Activated CD4-positive, alpha-beta T cell treated with anti-CD3 and anti-CD28 coated beads for 36 hours (primary cell): Measurements from ENCODE around the gene ENTPD1. TPM values are rescaled to one million over a fixed set of nuclear protein-coding genes. Genes with fewer than 3 reads are reported as not detected.

Source experiments
- ATAC-seq: fragments of 200-7000 bp; cut with Tn5 transposase; one replicate; pipeline ENCODE4 v1.10.0; 2021; ENCODE audit warnings: mild to moderate bottlenecking, moderate library complexity
- CTCF ChIA-PET: fragments of 350-600 bp; sonication (Branson Sonifier 250); formaldehyde crosslinking; loops from one replicate; lab custom pipeline; 2021; ENCODE audit warnings: antibody characterized with exemption; lab: Charles Lee
- POLR2A ChIA-PET: fragments of 350-600 bp; sonication (Branson Sonifier 250); formaldehyde crosslinking; loops from one replicate; lab custom pipeline; 2021; ENCODE audit warnings: antibody characterized with exemption, inconsistent platforms; lab: Charles Lee
- DNase-seq: peaks from one replicate; pipeline ENCODE4 v3.0.0-alpha.2; 2020
- H3K27ac Mint-ChIP-seq: one replicate; pipeline ENCODE4 v1.8.0; 2021; ENCODE audit warnings: mixed read lengths
- H3K27me3 Mint-ChIP-seq: one replicate; pipeline ENCODE4 v1.8.0; 2021; ENCODE audit warnings: mixed read lengths
- H3K36me3 Mint-ChIP-seq: one replicate; pipeline ENCODE4 v1.8.0; 2021; ENCODE audit warnings: low read depth, mixed read lengths
- H3K4me1 Mint-ChIP-seq: one replicate; pipeline ENCODE4 v1.8.0; 2021; ENCODE audit warnings: mixed read lengths
- H3K4me3 Mint-ChIP-seq: one replicate; pipeline ENCODE4 v1.8.0; 2021; ENCODE audit warnings: mild to moderate bottlenecking, moderate library complexity, mixed read lengths
- H3K9me3 Mint-ChIP-seq: one replicate; pipeline ENCODE4 v1.8.0; 2021; ENCODE audit warnings: low read depth, mixed read lengths
- intact Hi-C, 2 experiments: fragments of 100-400 bp; cut with DNase I in 1 of 2; cut with micrococcal nuclease in 1 of 2; formaldehyde crosslinking; loops; one replicate each; pipeline versions ENCODE4 v1.14.2 to v1.15.1; 2022 to 2024; cut with DNase I, micrococcal nuclease
- total RNA-seq, 2 experiments: library from RNA; stranded (reverse); gene quantifications; one replicate each; pipeline ENCODE4 v1.2.3, GENCODE V29; 2021

Gene ENTPD1
- total RNA-seq, 2 experiments from 2014 or later = 0.37 TPM; not detected in 1

DNA sequence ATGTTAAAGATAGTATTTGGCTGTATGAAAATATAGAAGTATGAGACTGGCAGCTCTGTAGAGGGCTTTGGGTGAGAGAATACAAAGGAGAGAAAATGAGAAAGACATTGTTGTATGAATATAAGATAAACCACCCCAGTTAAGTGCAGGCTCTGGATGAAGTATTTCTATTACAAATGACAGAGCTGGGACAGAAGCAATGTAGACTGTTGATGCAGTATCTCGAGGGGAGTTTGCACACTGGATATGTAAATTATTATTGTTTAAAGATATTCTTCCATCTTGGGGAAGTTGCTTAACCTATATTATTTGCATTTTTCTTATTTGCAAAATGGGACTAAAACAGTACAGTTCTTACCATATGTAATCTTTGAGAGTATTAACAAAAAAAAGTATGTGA is 31.5 kb downstream of the ENTPD1 start:
- no peaks in the 10 kb centered on the region for H3K9me3 Mint-ChIP-seq

DNA sequence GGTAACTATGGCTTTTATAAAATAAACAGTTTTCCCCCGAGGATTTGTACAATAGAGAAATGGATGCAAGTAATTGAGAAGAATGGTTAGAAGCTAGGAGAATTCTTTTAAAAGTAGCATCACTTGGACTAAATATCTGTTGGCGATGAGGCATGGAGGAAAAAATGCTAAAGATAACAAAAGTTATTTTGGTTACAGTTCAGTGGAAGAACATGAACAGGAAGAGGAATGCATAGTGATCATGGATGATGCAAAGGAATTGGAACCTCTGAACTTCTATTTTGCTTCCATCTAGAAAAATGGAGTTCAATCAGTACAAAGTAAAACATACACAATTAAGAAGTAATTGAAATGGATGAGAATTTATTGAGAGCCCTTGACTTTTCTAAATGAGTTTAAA is 32.9 kb downstream of the ENTPD1 start:
- Mint-ChIP-seq H3K27me3 (peaks cover 6% of the 10 kb centered on the region), H3K4me3 (no peak overlapping the region), H3K4me1 (no peaks in the 10 kb centered on the region), H3K27ac (no peak overlapping the region), H3K9me3 (no peaks in the 10 kb centered on the region), H3K36me3 (no peaks in the 10 kb centered on the region)
- ChIA-PET POLR2A (no interaction called here), CTCF (no interaction called here)
- DNase-seq (no peak), ATAC-seq (no peak)
- intact Hi-C loops = no loop called here

More for the DNA sequence above, 31.5 kb downstream of the ENTPD1 start:
- ATAC-seq (no peak), DNase-seq (no peak)
- Mint-ChIP-seq H3K27ac (no peak overlapping the region), H3K27me3 (peaks cover 6% of the 10 kb centered on the region), H3K4me1 (no peaks in the 10 kb centered on the region), H3K4me3 (no peak overlapping the region), H3K36me3 (no peaks in the 10 kb centered on the region)
- POLR2A ChIA-PET = no interaction called here
- CTCF ChIA-PET = no interaction called here
- intact Hi-C loops = no loop called here

DNA sequence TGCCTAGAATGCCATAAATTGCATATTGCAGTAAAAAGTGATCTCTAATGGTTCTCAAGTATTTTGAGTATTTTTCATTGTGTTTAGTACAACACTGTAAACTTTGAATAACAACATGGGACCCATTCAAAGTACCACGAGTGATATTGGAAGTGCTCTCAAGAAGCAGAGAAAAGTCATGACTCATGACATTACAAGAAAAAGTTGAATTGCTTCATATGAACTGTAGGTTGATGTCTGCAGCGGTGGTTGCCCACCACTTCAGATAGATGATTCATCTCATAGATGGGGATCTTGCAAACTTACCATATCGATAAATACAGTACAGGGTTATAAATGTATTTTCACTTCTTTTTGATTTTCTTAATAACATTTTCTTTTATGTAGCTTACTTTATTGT is 33.9 kb downstream of the ENTPD1 start:
- DNase-seq (no peak), ATAC-seq (no peak)
- H3K4me3 Mint-ChIP-seq = no peak overlapping the region
- intact Hi-C loops = no loop called here
- POLR2A ChIA-PET = no interaction called here
- no peak overlapping the region for H3K27ac Mint-ChIP-seq
- CTCF ChIA-PET = no interaction called here
- H3K9me3 Mint-ChIP-seq = no peaks in the 10 kb centered on the region
- no peaks in the 10 kb centered on the region for H3K36me3 Mint-ChIP-seq
- H3K4me1 Mint-ChIP-seq = no peaks in the 10 kb centered on the region
- peaks cover 7% of the 10 kb centered on the region for H3K27me3 Mint-ChIP-seq

DNA sequence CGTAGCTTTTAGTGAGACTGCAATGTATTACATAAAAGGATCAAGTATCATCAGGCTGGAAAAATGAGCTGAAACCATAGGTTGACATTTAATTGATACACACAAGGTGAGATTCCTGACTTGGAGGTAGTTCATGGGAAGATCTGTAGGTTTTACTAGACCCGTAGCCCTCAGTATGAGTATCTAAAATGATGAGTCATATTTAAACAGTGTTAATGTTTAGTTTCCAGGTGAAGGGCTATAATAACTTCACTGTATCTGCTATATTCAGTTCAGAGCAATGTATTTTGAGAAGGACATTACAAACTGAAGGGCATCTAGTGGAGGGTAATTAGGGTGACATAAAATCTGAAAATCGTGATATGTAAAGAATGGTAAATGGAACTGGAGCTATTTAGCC is 35.0 kb downstream of the ENTPD1 start:
- H3K4me1 Mint-ChIP-seq = no peaks in the 10 kb centered on the region
- DNase-seq = no peak
- CTCF ChIA-PET = no interaction called here
- intact Hi-C loops = no loop called here
- no peak overlapping the region for H3K4me3 Mint-ChIP-seq
- H3K27ac Mint-ChIP-seq = no peak overlapping the region
- POLR2A ChIA-PET = no interaction called here
- H3K9me3 Mint-ChIP-seq = no peaks in the 10 kb centered on the region
- ATAC-seq = no peak
- peaks cover 10% of the 10 kb centered on the region for H3K27me3 Mint-ChIP-seq
- no peaks in the 10 kb centered on the region for H3K36me3 Mint-ChIP-seq

GRCh38 chr10:95791425-95791979 is 35.5 kb downstream of the ENTPD1 start:
- Mint-ChIP-seq H3K36me3 (no peaks in the 10 kb centered on the region), H3K27ac (no peak overlapping the region), H3K27me3 (peaks cover 10% of the 10 kb centered on the region), H3K4me1 (no peaks in the 10 kb centered on the region), H3K4me3 (no peak overlapping the region), H3K9me3 (no peaks in the 10 kb centered on the region)
- intact Hi-C loops = no loop called here
- no peak for ATAC-seq
- CTCF ChIA-PET = no interaction called here
- POLR2A ChIA-PET = no interaction called here
- no peak for DNase-seq

DNA sequence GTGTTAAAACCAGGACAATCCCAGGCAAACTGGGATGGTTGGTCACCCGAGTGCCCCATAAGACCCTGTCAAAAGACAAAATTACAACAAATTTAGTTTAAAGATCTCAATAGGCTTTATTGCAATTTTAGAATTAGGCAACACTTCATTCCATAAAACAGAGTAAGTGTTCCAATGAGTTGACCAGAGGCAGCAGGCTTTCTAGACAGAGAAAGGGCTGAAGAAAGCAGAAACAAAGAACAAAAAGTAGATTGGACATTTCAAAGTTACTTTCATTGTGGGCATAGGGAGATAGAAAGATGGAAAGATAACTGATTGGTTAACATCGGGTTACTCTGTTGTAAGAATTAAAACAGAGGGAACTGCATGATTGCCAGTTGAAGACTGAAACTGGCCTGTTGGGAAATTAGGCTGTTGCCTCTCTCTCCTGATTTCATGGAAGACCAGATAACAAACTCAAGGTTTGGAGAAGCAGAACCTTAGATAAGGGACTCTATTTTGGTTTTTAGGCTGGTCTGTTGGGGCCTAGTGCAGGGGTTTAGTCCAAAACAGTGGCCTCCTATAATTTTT is 36.3 kb downstream of the ENTPD1 start:
- DNase-seq = no peak
- POLR2A ChIA-PET = no interaction called here
- H3K27me3 Mint-ChIP-seq = peaks cover 10% of the 10 kb centered on the region
- no peaks in the 10 kb centered on the region for H3K36me3 Mint-ChIP-seq
- H3K4me3 Mint-ChIP-seq = no peak overlapping the region
- no peaks in the 10 kb centered on the region for H3K9me3 Mint-ChIP-seq
- intact Hi-C loops = no loop called here
- CTCF ChIA-PET = no interaction called here
- no peak for ATAC-seq
- H3K4me1 Mint-ChIP-seq = no peaks in the 10 kb centered on the region
- no peak overlapping the region for H3K27ac Mint-ChIP-seq

DNA sequence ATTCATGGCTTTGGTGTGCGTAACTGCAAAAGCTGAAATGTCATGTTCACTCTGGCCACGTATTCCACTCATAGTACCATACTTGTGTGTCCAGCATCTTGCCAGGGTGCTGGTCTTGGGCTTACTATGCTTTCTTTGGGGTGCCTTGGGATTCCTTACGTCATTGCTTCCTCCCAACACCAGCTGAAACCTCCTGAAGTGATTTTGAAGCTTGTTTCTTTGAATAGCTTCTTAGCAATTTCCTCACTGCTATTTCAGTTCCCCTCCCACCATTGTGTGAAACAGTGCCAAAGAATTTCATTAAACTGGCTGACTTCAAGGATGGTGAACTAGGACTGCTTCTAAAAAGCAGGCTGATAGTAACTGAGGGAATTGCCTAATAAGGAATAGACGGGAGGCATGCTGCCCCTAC is 36.9 kb downstream of the ENTPD1 start:
- intact Hi-C loops = no loop called here
- ATAC-seq (no peak), DNase-seq (no peak)
- ChIA-PET CTCF (no interaction called here), POLR2A (no interaction called here)
- H3K4me1 Mint-ChIP-seq = no peaks in the 10 kb centered on the region
- no peaks in the 10 kb centered on the region for H3K36me3 Mint-ChIP-seq
- H3K27ac Mint-ChIP-seq = no peak overlapping the region
- H3K4me3 Mint-ChIP-seq = no peak overlapping the region
- peaks cover 10% of the 10 kb centered on the region for H3K27me3 Mint-ChIP-seq
- H3K9me3 Mint-ChIP-seq = no peaks in the 10 kb centered on the region

GRCh38 chr10:95793401-95794045 is 37.6 kb downstream of the ENTPD1 start:
- intact Hi-C loops = no loop called here
- Mint-ChIP-seq H3K9me3 (no peaks in the 10 kb centered on the region), H3K27ac (no peak overlapping the region), H3K4me1 (no peaks in the 10 kb centered on the region), H3K36me3 (no peaks in the 10 kb centered on the region), H3K27me3 (peaks cover 10% of the 10 kb centered on the region), H3K4me3 (no peak overlapping the region)
- no peak for ATAC-seq
- peak; percentile 11 for DNase-seq
- ChIA-PET CTCF (no interaction called here), POLR2A (no interaction called here)

GRCh38 chr10:95794195-95794594 is 38.2 kb downstream of the ENTPD1 start:
- no peaks in the 10 kb centered on the region for H3K9me3 Mint-ChIP-seq
- no peak for ATAC-seq
- no peaks in the 10 kb centered on the region for H3K4me1 Mint-ChIP-seq
- H3K27ac Mint-ChIP-seq = no peak overlapping the region
- peaks cover 7% of the 10 kb centered on the region for H3K27me3 Mint-ChIP-seq
- POLR2A ChIA-PET = no interaction called here
- H3K4me3 Mint-ChIP-seq = no peak overlapping the region
- intact Hi-C loops = no loop called here
- H3K36me3 Mint-ChIP-seq = no peaks in the 10 kb centered on the region
- CTCF ChIA-PET = no interaction called here
- DNase-seq = no peak

GRCh38 chr10:95795602-95796001 is 39.6 kb downstream of the ENTPD1 start:
- ATAC-seq (no peak), DNase-seq (no peak)
- Mint-ChIP-seq H3K27me3 (peaks cover 7% of the 10 kb centered on the region), H3K9me3 (no peaks in the 10 kb centered on the region), H3K27ac (no peak overlapping the region), H3K4me3 (no peak overlapping the region), H3K36me3 (no peaks in the 10 kb centered on the region), H3K4me1 (no peaks in the 10 kb centered on the region)
- ChIA-PET POLR2A (no interaction called here), CTCF (interaction anchor here (1.2 kb wide), 1 partner anchor 102 kb away, joined by 3 read pairs; the partner anchor contains the start of gene TCTN3)
- intact Hi-C loops = no loop called here

DNA sequence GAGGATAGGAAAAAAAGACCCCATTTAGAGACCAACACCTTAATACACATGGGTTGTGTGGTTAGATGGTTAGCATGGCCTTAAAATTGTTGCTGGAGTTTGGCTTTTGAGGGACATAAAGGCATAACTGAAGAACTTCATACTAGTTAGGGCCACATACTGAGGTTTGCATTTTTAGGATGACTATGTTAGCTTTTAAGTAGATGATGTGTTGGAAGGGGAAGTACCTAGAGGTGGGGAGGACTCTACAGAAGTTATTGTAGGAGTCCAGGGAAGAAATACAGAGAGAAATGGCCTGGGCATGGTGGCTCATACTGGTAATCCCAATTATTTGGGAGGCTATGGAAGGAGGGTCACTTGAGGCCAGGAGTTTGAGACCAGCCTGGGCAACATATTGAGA is 40.5 kb downstream of the ENTPD1 start:
- POLR2A ChIA-PET = no interaction called here
- H3K9me3 Mint-ChIP-seq = no peaks in the 10 kb centered on the region
- H3K4me3 Mint-ChIP-seq = no peak overlapping the region
- DNase-seq (no peak), ATAC-seq (no peak)
- CTCF ChIA-PET = no interaction called here
- intact Hi-C loops = no loop called here
- H3K27me3 Mint-ChIP-seq = peaks cover 7% of the 10 kb centered on the region
- H3K36me3 Mint-ChIP-seq = no peaks in the 10 kb centered on the region
- no peaks in the 10 kb centered on the region for H3K4me1 Mint-ChIP-seq
- H3K27ac Mint-ChIP-seq = no peak overlapping the region

DNA sequence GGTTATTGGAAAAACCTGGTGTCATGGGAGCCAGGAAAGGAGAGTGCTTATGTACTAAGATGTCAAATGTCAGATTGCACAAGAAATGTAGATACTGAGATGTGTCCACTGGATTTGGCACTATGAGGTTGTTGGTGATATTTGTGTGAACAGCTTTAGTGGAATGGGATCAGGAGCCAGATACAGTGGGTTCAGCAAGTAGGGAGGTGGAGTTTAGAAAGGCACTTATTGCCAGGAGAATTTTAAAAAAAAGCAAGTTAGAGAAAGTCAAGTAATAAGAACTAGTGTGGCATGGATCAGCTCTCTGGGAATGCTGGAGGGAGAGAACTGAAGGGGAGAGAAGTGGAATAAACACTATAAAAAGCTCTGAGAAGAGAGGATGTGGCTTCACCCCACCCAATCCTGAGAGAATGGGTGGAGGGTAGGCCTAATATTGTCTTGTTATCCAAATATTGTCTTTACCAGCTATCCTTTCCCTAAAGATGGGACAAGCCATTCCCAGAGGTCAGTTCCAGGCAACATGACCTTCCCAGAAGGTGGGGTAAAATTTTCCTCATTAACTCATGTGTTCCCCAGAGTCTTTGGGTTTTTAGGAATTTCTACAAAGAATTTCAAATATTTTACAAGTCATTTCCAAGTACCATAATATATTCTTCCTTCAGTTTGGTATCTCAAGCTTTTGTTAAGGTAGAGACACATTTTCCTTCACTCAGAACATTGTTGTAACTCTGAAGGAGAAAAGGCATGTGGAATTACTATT is 42.3 kb downstream of the ENTPD1 start:
- POLR2A ChIA-PET = no interaction called here
- no peaks in the 10 kb centered on the region for H3K9me3 Mint-ChIP-seq

More for the DNA sequence above, 42.3 kb downstream of the ENTPD1 start:
- intact Hi-C loops = no loop called here
- ATAC-seq (no peak), DNase-seq (no peak)
- Mint-ChIP-seq H3K36me3 (no peaks in the 10 kb centered on the region), H3K27me3 (peaks cover 5% of the 10 kb centered on the region), H3K4me1 (no peaks in the 10 kb centered on the region), H3K27ac (no peak overlapping the region), H3K4me3 (no peak overlapping the region)
- CTCF ChIA-PET = no interaction called here
